HK-2 (cell line): ENCODE measurements around the gene GOLGA6L26.
"Not testable (repeated sequence)": the region's sequence is repeated elsewhere in the genome, so short reads cannot be mapped to it uniquely, and the experiment has no call there.

Source experiments
- DNase-seq: peaks from one replicate; pipeline ENCODE4 v3.0.0-alpha.2; 2018; ENCODE audit not compliant: unreplicated experiment

The GOLGA6L26 gene

DNA sequence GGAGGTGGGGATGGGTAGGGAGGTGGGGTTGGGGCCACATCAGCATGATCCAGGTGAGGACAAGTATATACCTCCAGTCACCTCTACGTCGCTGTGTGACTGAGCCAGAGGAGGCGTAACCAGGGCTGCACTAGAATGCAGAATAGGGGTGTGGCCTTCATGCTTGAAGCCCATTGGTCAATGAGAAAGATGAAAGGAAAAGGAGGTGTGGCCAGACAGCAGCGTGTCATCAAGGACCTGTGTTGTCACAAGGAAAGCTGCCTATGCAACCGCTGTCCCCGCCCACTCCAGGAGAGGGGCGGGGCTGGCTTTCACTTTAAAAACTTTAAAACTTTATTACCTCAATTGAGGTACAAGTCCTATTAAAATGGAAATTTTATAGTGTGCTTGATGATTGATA is at the start of gene GOLGA6L26:
Gene GOLGA6L26, minus strand, starts transcription at position 101 of the 400 bp plus-strand sequence. Its CDS starts 61 bp downstream, at position 40.
- DNase-seq, result not testable (repeated sequence)

- DNase-seq, result not testable (repeated sequence)
These were observed 47.2 kb upstream of the GOLGA6L26 start for GRCh38 chr15:23381192-23381591.

GRCh38 chr15:23380700-23381099 is 46.7 kb upstream of the GOLGA6L26 start:
- DNase-seq, result not testable (repeated sequence)

DNA sequence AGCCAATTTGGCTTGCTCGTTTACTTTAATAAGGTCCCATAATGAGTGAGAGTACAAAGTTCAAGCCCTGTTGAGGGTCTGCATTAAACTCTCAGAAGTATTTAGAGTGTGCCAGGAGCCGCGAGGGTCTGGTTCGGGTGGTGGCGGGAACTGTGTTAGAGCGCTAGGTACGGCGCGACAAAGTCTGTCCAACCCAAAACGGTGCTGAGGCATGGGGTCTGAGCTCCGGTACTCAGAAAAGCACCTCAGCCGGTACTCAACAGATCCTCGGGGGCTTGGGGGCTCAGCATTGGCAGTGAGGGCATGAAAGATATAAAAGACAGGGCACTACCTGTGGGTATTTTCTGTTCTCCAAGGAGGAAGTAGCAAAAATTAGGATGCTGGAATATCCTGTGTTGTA is 45.0 kb upstream of the GOLGA6L26 start:
- DNase-seq, result not testable (repeated sequence)

- DNase-seq, result not testable (repeated sequence)
These were observed 40.2 kb upstream of the GOLGA6L26 start for GRCh38 chr15:23374226-23374625.

GRCh38 chr15:23372891-23373600 is 39.0 kb upstream of the GOLGA6L26 start:
- DNase-seq, result not testable (repeated sequence)

GRCh38 chr15:23372284-23372683 is 38.3 kb upstream of the GOLGA6L26 start:
- DNase-seq, result no peak

DNA sequence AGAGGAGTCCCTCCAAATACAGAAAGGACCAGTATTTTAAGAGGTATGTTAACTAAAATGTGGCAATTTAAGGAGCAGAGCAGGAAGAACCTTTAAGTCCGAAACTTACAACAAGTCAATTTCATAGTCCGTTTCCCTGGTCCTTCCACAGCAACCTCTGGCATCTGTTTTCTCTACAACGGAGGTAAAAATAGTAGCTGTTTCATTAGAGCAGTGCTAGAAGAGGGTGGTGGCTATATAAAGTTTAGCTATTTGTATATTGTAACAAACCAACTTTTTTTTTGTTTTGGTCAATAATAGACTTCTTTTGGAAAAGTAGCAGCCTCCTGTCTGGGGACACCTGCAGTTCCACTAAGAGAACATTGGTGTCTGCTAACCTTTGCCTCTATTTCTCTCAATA is 37.9 kb upstream of the GOLGA6L26 start:
- DNase-seq, result not testable (repeated sequence)

DNA sequence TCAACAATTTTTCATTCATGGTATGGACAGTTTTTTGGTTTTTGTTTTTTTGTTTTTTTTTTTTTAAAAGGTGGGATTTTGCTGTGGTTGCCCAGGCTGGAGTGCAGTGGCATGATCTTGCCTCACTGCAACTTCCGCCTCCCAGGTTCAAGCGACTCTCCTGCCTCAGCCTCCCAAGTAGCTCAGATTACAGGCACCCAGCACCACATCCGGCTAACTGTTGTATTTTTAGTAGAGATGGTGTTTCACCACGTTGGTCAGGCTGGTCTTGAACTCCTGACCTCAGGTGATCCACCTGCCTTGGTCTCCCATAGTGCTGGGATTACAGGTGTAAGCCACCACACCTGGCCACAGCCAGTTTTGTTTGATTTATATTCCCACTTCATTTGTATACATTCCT is 37.1 kb upstream of the GOLGA6L26 start:
- not testable (repeated sequence) for DNase-seq

DNA sequence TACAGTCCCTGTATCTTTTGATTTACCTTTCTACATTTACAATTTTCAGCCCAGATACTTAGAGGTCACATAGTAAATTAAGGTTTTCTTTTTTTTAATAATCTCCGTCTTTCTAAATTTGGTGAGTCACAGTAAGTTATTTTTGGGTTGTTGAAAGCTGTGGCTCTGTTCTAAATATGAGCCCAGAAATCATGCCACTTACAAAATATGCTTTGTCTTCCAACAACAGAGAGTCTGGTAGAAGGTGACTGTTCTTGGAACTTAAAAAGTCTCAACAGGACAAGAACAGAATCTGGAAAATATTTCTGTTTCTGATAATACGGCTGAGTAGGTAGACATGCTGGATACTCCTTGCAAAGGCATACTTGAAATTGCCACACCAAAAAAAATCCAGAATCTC is 36.6 kb upstream of the GOLGA6L26 start:
- no peak for DNase-seq

DNA sequence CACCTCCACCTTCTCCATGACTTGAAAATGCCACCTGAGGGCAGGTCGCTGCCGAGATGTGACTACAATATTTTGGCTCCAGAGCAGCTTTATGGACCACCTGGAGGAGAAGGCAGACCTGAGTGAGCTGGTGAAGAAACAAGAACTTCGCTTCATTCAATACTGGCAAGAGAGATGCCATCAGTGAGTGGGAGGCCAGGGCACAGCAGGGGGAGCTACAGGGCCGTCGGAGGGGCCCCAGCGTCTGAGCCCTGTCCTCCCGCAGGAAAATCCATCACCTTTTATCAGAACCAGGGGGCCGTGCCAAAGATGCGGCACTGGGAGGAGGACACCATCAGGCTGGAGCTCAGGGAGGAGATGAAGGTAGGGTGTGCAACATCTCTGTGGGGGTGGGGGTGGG is 30.3 kb upstream of the GOLGA6L26 start:
- DNase-seq, result not testable (repeated sequence)

DNA sequence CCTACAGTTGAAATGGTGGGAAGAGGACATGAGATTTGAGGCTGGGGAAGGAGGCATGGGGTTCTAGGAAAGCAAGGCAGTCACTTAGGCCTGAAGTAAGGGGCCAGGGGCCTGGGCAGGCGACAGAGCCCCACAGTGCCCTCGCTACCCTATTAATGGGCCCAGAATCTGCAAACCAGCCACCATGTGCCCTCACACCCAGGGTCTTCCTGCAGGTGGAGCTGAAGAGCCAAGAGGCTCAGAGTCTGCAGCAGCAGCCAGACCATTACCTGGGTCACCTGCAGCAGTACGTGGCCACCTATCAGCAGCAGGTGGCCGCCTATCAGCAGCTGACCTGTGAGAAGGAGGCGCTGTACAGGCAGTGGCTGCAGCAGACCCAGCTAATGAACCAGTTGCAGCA is 28.6 kb upstream of the GOLGA6L26 start:
- not testable (repeated sequence) for DNase-seq

- DNase-seq, result not testable (repeated sequence)
These were observed 20.5 kb upstream of the GOLGA6L26 start, which contains the start of gene GOLGA8S for GRCh38 chr15:23354448-23354847. Gene GOLGA8S (plus strand): TSS chr15:23354748. CDS start chr15:23354810, 62 bp downstream.

- not testable (repeated sequence) for DNase-seq
These were observed 22.8 kb downstream of the GOLGA6L26 start for GRCh38 chr15:23311233-23311632.

DNA sequence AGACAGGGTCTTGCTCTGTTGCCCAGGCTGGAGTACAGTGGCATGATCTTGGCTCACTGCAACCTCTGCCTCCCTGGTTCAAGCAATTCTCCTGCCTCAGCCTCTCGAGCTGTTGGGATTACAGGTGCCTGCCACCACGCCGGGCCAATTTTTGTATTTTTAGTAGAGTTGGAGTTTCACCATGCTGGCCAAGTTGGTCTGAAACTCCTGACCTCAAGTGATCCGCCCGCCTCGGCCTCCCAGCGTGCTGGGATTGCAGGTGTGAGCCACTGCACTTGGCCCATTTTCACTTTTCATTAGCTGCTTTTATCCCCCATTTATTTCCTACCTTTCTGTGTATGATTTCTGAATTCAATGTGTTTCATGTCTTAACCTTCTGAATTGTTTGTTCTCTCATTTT is 28.1 kb downstream of the GOLGA6L26 start:
- not testable (repeated sequence) for DNase-seq

DNA sequence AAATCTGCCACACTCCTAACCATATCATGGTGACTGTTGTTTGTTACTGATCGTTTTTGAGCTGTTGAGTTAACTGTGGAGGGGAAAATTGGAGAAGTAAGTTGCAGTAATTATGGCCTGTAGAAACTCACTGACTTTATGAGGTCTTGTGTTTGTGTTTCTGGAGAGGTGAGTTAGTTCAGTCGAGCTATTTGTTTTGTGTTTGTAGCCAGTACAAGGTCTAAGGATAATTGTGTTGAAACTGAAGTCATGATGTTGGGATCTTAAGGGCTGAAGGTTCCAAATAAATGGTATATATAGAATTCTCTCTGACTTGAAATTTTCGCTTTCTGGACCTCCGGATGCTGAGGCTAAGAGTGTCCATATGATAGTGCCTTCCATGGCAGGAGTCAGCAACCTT is 29.2 kb downstream of the GOLGA6L26 start:
- DNase-seq, result not testable (repeated sequence)

DNA sequence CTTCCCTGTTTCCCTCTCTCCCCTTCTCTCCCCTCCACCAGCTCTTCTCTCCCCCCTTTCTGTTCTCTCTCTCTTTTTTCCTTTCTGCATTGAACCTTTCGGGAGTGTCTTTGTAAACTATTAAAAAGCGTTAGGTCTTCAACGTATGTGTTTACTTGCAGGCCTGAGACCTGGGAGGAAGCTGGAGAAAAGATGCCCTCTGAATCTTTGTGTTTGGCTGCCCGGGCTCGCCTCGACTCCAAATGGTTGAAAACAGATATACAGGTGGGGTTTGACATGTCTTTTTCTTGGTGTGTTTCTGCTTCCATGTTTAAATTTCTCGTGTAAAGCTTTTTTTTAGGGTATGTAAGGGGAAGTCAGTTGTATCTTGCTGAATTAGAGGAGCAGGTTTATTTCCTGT is 29.7 kb downstream of the GOLGA6L26 start:
- peak; percentile 0 for DNase-seq

DNA sequence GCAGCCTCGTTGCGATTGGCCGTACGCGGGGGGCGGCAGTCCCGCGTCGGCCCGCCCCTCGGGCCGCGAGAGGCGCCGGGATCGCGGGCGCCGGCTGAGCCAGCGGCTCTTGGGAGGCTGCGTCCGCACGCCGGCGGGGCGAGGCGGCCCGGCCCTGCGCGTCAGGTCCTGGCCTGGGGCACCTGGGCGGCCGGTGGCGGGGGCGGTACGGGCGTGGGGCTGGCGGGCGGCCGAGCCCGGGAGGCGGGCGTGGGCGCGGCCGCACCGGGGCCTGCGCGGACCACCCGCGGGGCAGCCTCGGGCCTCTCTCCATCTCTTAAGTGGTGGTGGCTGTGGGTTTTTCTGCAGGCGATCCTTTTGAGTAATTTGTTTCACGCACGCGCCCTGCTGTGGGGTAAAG is 30.3 kb downstream of the GOLGA6L26 start:
- peak; percentile 26 for DNase-seq

GRCh38 chr15:23303246-23303645 is 30.8 kb downstream of the GOLGA6L26 start:
- not testable (repeated sequence) for DNase-seq
